ENCODE measurements around the gene TXNDC17. TPM values are rescaled to one million over a fixed set of nuclear protein-coding genes. Genes with fewer than 3 reads are reported as not detected.

TXNDC17 gene
- total and polyA plus RNA-seq, 4 donors = 33.1 to 255 (median 132) TPM

- Histone ChIP-seq H3K9ac (ENCODE audit: insufficient read depth in 1 of 2, low read length in 2 of 2) (no peak overlapping the region), H3K36me3 (ENCODE audit: control insufficient read depth in 4 of 4, insufficient read depth in 4 of 4, low read length in 4 of 4) (no peaks in the 10 kb centered on the region), H3K4me3 (no peak overlapping the region), H3K27ac (ENCODE audit: low read depth in 1 of 2, low read length in 1 of 2) (no peak overlapping the region), H3K4me1 (ENCODE audit: control insufficient read depth in 5 of 5, insufficient read depth in 5 of 5, low read length in 5 of 5) (no peaks in the 10 kb centered on the region), H3K27me3 (ENCODE audit: control insufficient read depth in 3 of 3, insufficient read depth in 3 of 3, low read length in 2 of 3) (peaks cover 0 to 7% (median 4%) of the 10 kb centered on the region in 3 donors), H3K9me3 (ENCODE audit: control insufficient read depth in 4 of 4, insufficient read depth in 3 of 4, low read length in 3 of 4) (no peaks in the 10 kb centered on the region)
- ATAC-seq (ENCODE audit: insufficient read depth, low FRiP score) (no peak), DNase-seq (no peak)
- TF ChIP-seq CTCF (IDR thresholded peaks at IDR 0.05; ENCODE audit: control extremely low read depth, extremely low read depth) = no peak
- WGBS, 2 donors = 81 to 92% methylated on average over 17 of the region's 17 CpGs
Observed at GRCh38 chr17:6668219-6668618, 27.4 kb downstream of the TXNDC17 start.

GRCh38 chr17:6668727-6669425 is 28.0 kb downstream of the TXNDC17 start:
- Histone ChIP-seq H3K27ac (ENCODE audit: low read depth in 1 of 2, low read length in 1 of 2) (no peak overlapping the region), H3K36me3 (ENCODE audit: control insufficient read depth in 4 of 4, insufficient read depth in 4 of 4, low read length in 4 of 4) (no peaks in the 10 kb centered on the region), H3K9me3 (ENCODE audit: control insufficient read depth in 4 of 4, insufficient read depth in 3 of 4, low read length in 3 of 4) (no peaks in the 10 kb centered on the region), H3K4me3 (no peak overlapping the region), H3K27me3 (ENCODE audit: control insufficient read depth in 3 of 3, insufficient read depth in 3 of 3, low read length in 2 of 3) (peaks cover 0 to 7% (median 4%) of the 10 kb centered on the region in 3 donors), H3K9ac (ENCODE audit: insufficient read depth in 1 of 2, low read length in 2 of 2) (no peak overlapping the region), H3K4me1 (ENCODE audit: control insufficient read depth in 5 of 5, insufficient read depth in 5 of 5, low read length in 5 of 5) (no peaks in the 10 kb centered on the region)
- no peak for ATAC-seq (ENCODE audit: insufficient read depth, low FRiP score)
- DNase-seq = no peak
- no peak for TF ChIP-seq CTCF (IDR thresholded peaks at IDR 0.05; ENCODE audit: control extremely low read depth, extremely low read depth)
- WGBS, 2 donors = 75 to 84% methylated on average over 14 of the region's 14 CpGs

GRCh38 chr17:6669479-6670212 is 28.8 kb downstream of the TXNDC17 start:
- no peak overlapping the region for H3K9ac ChIP-seq (ENCODE audit: insufficient read depth in 1 of 2, low read length in 2 of 2)
- ATAC-seq (ENCODE audit: insufficient read depth, low FRiP score) = no peak

More at GRCh38 chr17:6669479-6670212, 28.8 kb downstream of the TXNDC17 start:
- Histone ChIP-seq H3K4me3 (no peak overlapping the region), H3K27ac (ENCODE audit: low read depth in 1 of 2, low read length in 1 of 2) (no peak overlapping the region), H3K9me3 (ENCODE audit: control insufficient read depth in 4 of 4, insufficient read depth in 3 of 4, low read length in 3 of 4) (no peaks in the 10 kb centered on the region), H3K36me3 (ENCODE audit: control insufficient read depth in 4 of 4, insufficient read depth in 4 of 4, low read length in 4 of 4) (no peaks in the 10 kb centered on the region), H3K4me1 (ENCODE audit: control insufficient read depth in 5 of 5, insufficient read depth in 5 of 5, low read length in 5 of 5) (no peaks in the 10 kb centered on the region), H3K27me3 (ENCODE audit: control insufficient read depth in 3 of 3, insufficient read depth in 3 of 3, low read length in 2 of 3) (peaks cover 0 to 7% (median 4%) of the 10 kb centered on the region in 3 donors)
- WGBS, 2 donors = 78 to 84% methylated on average over 10 of the region's 10 CpGs
- DNase-seq = no peak
- no peak for TF ChIP-seq CTCF (IDR thresholded peaks at IDR 0.05; ENCODE audit: control extremely low read depth, extremely low read depth)
